ENCODE results near the gene TNNT1.

TNNT1 gene

GRCh38 chr19:55149078-55150003 is at the start of gene TNNT1:
TNNT1 (minus strand) TSS chr19:55149206; CDS start chr19:55147157, 2,049 bp downstream.
- Histone ChIP-seq H3K27me3 (ENCODE audit: control insufficient read depth in 5 of 5, insufficient read depth in 4 of 5, low read length in 5 of 5) (peaks cover 20 to 52% (median 44%) of the 10 kb centered on the region in 5 donors), H3K27ac (ENCODE audit: low read depth, low read length) (no peak within 1 kb of the TSS), H3K4me1 (ENCODE audit: control insufficient read depth in 5 of 5, insufficient read depth in 5 of 5, low read length in 5 of 5) (peaks cover 0 to 8% (median 0%) of the 10 kb centered on the region in 5 donors), H3K9ac (ENCODE audit: low read length in 5 of 5) (no peak within 1 kb of the TSS), H3K9me3 (ENCODE audit: control insufficient read depth in 5 of 5, low read length in 5 of 5) (peaks cover 0 to 5% (median 0%) of the 10 kb centered on the region in 5 donors), H3K36me3 (ENCODE audit: control insufficient read depth in 5 of 5, insufficient read depth in 5 of 5, low read length in 5 of 5) (no peaks in the 10 kb centered on the region), H3K4me3 (ENCODE audit: low read depth in 1 of 5, low read length in 5 of 5) (no peak within 1 kb of the TSS)

DNA sequence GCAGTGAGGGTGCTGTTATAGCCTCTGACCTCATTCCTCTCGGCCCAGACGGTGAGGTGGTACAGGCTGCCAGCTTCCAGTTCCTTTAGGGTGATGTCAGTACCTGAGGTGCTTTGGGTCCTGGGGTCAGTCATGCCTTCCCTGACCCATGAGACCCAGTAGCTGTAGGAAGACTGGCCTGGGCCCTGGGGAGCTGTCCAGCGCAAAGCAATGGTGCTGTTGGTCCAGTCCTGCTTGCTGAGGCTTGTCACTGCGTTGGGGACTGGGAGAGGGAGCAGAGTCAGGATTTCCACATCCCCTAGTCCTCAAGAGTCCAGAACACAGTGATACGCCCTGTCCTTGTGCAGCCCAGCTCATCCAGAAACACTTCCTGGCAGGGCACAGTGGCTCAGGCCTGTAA is 49.6 kb upstream of the TNNT1 start:
- H3K36me3 ChIP-seq (ENCODE audit: control insufficient read depth in 5 of 5, insufficient read depth in 5 of 5, low read length in 5 of 5) = no peaks in the 10 kb centered on the region
- no peak overlapping the region for H3K9ac ChIP-seq (ENCODE audit: low read length in 5 of 5)
- no peak overlapping the region for H3K4me3 ChIP-seq (ENCODE audit: low read depth in 1 of 5, low read length in 5 of 5)
- H3K27me3 ChIP-seq (ENCODE audit: control insufficient read depth in 5 of 5, insufficient read depth in 4 of 5, low read length in 5 of 5) = peaks cover 0 to 13% (median 10%) of the 10 kb centered on the region in 5 donors
- H3K4me1 ChIP-seq (ENCODE audit: control insufficient read depth in 5 of 5, insufficient read depth in 5 of 5, low read length in 5 of 5) = peaks cover 0 to 2% (median 0%) of the 10 kb centered on the region in 5 donors
- no peak overlapping the region for H3K27ac ChIP-seq (ENCODE audit: low read depth, low read length)
- no peaks in the 10 kb centered on the region for H3K9me3 ChIP-seq (ENCODE audit: control insufficient read depth in 5 of 5, low read length in 5 of 5)

- H3K27me3 ChIP-seq (ENCODE audit: control insufficient read depth in 5 of 5, insufficient read depth in 4 of 5, low read length in 5 of 5) = peaks cover 0 to 16% (median 9%) of the 10 kb centered on the region in 5 donors
- peaks cover 0 to 2% (median 0%) of the 10 kb centered on the region in 5 donors for H3K4me1 ChIP-seq (ENCODE audit: control insufficient read depth in 5 of 5, insufficient read depth in 5 of 5, low read length in 5 of 5)
- H3K36me3 ChIP-seq (ENCODE audit: control insufficient read depth in 5 of 5, insufficient read depth in 5 of 5, low read length in 5 of 5) = no peaks in the 10 kb centered on the region
- H3K4me3 ChIP-seq (ENCODE audit: low read depth in 1 of 5, low read length in 5 of 5) = no peak overlapping the region
- no peak overlapping the region for H3K9ac ChIP-seq (ENCODE audit: low read length in 5 of 5)
- H3K27ac ChIP-seq (ENCODE audit: low read depth, low read length) = no peak overlapping the region
- H3K9me3 ChIP-seq (ENCODE audit: control insufficient read depth in 5 of 5, low read length in 5 of 5) = no peaks in the 10 kb centered on the region
These were observed 48.5 kb upstream of the TNNT1 start for GRCh38 chr19:55197528-55197927.

DNA sequence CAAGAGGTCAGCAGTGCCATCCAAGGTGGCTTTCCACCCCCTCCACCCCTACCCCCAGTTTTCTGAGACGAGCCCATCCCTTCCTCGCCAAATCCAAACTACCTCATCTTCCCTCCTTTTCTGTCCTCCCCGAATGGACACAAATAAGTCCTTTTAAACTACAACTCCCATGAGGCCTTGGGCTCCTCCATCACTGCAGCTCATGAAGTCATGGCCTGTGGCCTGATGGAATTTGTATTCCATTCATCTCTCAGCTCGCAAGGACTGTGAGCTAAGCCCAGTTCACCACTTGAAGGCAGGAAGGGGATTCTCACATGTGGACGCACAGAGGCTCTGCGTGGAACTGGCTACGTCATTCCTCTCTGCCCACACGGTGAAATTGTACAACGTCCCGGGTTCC is 47.8 kb upstream of the TNNT1 start:
- Histone ChIP-seq H3K9me3 (ENCODE audit: control insufficient read depth in 5 of 5, low read length in 5 of 5) (no peaks in the 10 kb centered on the region), H3K9ac (ENCODE audit: low read length in 5 of 5) (no peak overlapping the region), H3K27ac (ENCODE audit: low read depth, low read length) (no peak overlapping the region), H3K4me1 (ENCODE audit: control insufficient read depth in 5 of 5, insufficient read depth in 5 of 5, low read length in 5 of 5) (peaks cover 0 to 2% (median 0%) of the 10 kb centered on the region in 5 donors), H3K36me3 (ENCODE audit: control insufficient read depth in 5 of 5, insufficient read depth in 5 of 5, low read length in 5 of 5) (no peaks in the 10 kb centered on the region), H3K4me3 (ENCODE audit: low read depth in 1 of 5, low read length in 5 of 5) (no peak overlapping the region), H3K27me3 (ENCODE audit: control insufficient read depth in 5 of 5, insufficient read depth in 4 of 5, low read length in 5 of 5) (peaks cover 0 to 16% (median 9%) of the 10 kb centered on the region in 5 donors)

DNA sequence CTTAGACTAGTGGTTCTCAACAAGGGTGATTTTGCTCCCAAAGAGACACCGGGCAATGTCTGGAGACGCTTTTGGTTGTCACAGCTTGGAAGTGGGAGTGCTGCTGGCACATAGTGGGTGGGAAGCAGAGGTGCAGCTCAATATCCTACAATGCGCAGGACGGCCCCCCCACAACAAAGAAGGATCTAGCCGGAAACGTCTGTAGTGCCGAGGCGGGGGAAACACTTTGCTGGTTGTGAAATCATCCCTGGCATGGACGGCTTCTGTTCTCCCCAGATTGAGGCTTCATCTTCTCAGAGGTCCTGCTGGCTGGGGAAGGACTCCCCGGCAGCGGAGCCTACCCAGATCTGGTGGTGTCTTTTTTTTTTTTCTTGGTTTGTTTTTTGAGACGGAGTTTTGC is 44.5 kb upstream of the TNNT1 start:
- no peaks in the 10 kb centered on the region for H3K9me3 ChIP-seq (ENCODE audit: control insufficient read depth in 5 of 5, low read length in 5 of 5)
- no peak overlapping the region for H3K9ac ChIP-seq (ENCODE audit: low read length in 5 of 5)
- no peak overlapping the region for H3K4me3 ChIP-seq (ENCODE audit: low read depth in 1 of 5, low read length in 5 of 5)
- peaks cover 0 to 2% (median 0%) of the 10 kb centered on the region in 5 donors for H3K4me1 ChIP-seq (ENCODE audit: control insufficient read depth in 5 of 5, insufficient read depth in 5 of 5, low read length in 5 of 5)
- peaks cover 0 to 16% (median 4%) of the 10 kb centered on the region in 5 donors for H3K27me3 ChIP-seq (ENCODE audit: control insufficient read depth in 5 of 5, insufficient read depth in 4 of 5, low read length in 5 of 5)
- H3K27ac ChIP-seq (ENCODE audit: low read depth, low read length) = no peak overlapping the region
- H3K36me3 ChIP-seq (ENCODE audit: control insufficient read depth in 5 of 5, insufficient read depth in 5 of 5, low read length in 5 of 5) = no peaks in the 10 kb centered on the region

DNA sequence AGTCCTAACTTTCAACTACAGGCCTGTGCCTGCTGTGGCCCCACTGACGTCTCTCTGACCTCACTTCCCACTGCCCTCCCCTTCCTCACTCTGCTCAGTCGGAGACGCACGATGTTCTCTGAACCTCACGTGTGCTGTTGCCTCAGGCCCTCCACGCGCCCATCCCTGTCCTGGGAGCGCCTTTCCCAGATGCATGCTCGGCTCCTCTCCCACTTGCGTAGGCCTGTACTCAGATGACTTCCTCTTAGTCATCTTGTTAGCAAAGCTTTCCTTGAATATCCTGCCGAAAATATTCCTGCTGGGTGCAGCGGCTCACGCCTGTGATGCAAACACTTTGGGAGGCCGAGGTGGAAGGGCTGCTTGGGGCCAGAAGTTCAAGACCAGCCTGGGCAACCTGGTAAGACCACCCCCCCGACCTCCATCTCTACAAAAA is 40.4 kb upstream of the TNNT1 start:
- no peak overlapping the region for H3K4me3 ChIP-seq (ENCODE audit: low read depth in 1 of 5, low read length in 5 of 5)
- peaks cover 0 to 2% (median 0%) of the 10 kb centered on the region in 5 donors for H3K4me1 ChIP-seq (ENCODE audit: control insufficient read depth in 5 of 5, insufficient read depth in 5 of 5, low read length in 5 of 5)
- no peaks in the 10 kb centered on the region for H3K9me3 ChIP-seq (ENCODE audit: control insufficient read depth in 5 of 5, low read length in 5 of 5)
- no peaks in the 10 kb centered on the region for H3K36me3 ChIP-seq (ENCODE audit: control insufficient read depth in 5 of 5, insufficient read depth in 5 of 5, low read length in 5 of 5)
- H3K27me3 ChIP-seq (ENCODE audit: control insufficient read depth in 5 of 5, insufficient read depth in 4 of 5, low read length in 5 of 5) = peaks cover 4 to 17% (median 12%) of the 10 kb centered on the region in 5 donors
- no peak overlapping the region for H3K27ac ChIP-seq (ENCODE audit: low read depth, low read length)
- no peak overlapping the region for H3K9ac ChIP-seq (ENCODE audit: low read length in 5 of 5)

- Histone ChIP-seq H3K9me3 (ENCODE audit: control insufficient read depth in 5 of 5, low read length in 5 of 5) (no peaks in the 10 kb centered on the region), H3K27ac (ENCODE audit: low read depth, low read length) (no peak overlapping the region), H3K4me1 (ENCODE audit: control insufficient read depth in 5 of 5, insufficient read depth in 5 of 5, low read length in 5 of 5) (peaks cover 0 to 2% (median 0%) of the 10 kb centered on the region in 5 donors), H3K9ac (ENCODE audit: low read length in 5 of 5) (no peak overlapping the region), H3K36me3 (ENCODE audit: control insufficient read depth in 5 of 5, insufficient read depth in 5 of 5, low read length in 5 of 5) (no peaks in the 10 kb centered on the region), H3K4me3 (ENCODE audit: low read depth in 1 of 5, low read length in 5 of 5) (no peak overlapping the region), H3K27me3 (ENCODE audit: control insufficient read depth in 5 of 5, insufficient read depth in 4 of 5, low read length in 5 of 5) (peaks cover 4 to 14% (median 10%) of the 10 kb centered on the region in 5 donors)
These were observed 39.6 kb upstream of the TNNT1 start for GRCh38 chr19:55188625-55189024.

- Histone ChIP-seq H3K27me3 (ENCODE audit: control insufficient read depth in 5 of 5, insufficient read depth in 4 of 5, low read length in 5 of 5) (peaks cover 3 to 24% (median 18%) of the 10 kb centered on the region in 5 donors), H3K9ac (ENCODE audit: low read length in 5 of 5) (no peak overlapping the region), H3K4me3 (ENCODE audit: low read depth in 1 of 5, low read length in 5 of 5) (no peak overlapping the region), H3K9me3 (ENCODE audit: control insufficient read depth in 5 of 5, low read length in 5 of 5) (no peaks in the 10 kb centered on the region), H3K36me3 (ENCODE audit: control insufficient read depth in 5 of 5, insufficient read depth in 5 of 5, low read length in 5 of 5) (no peaks in the 10 kb centered on the region), H3K4me1 (ENCODE audit: control insufficient read depth in 5 of 5, insufficient read depth in 5 of 5, low read length in 5 of 5) (peaks cover 0 to 2% (median 0%) of the 10 kb centered on the region in 5 donors), H3K27ac (ENCODE audit: low read depth, low read length) (no peak overlapping the region)
These were observed 37.1 kb upstream of the TNNT1 start for GRCh38 chr19:55186080-55186479.

DNA sequence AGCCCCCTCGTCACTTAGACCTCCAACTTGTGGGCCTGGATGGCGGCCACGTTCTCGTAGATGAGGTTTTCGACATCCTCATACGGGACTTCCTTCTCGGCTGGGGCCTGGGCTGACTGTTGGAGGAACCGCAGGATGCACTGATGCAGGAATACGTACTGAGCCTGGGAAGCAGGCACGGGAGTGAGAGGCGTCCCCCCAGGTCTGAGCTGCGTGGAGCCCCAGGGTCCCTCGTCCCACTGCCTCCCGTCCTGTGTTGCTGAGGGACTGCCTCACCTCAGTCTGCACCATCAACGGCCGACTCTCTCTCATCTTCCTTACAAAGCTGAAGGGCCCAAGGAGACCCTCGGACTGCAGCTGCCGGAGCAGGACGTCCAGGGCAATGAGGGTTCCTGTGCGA is 32.7 kb upstream of the TNNT1 start:
- Histone ChIP-seq H3K9me3 (ENCODE audit: control insufficient read depth in 5 of 5, low read length in 5 of 5) (no peaks in the 10 kb centered on the region), H3K27me3 (ENCODE audit: control insufficient read depth in 5 of 5, insufficient read depth in 4 of 5, low read length in 5 of 5) (peaks cover 27 to 65% (median 55%) of the 10 kb centered on the region in 5 donors), H3K9ac (ENCODE audit: low read length in 5 of 5) (no peak overlapping the region), H3K27ac (ENCODE audit: low read depth, low read length) (no peak overlapping the region), H3K36me3 (ENCODE audit: control insufficient read depth in 5 of 5, insufficient read depth in 5 of 5, low read length in 5 of 5) (no peaks in the 10 kb centered on the region), H3K4me3 (ENCODE audit: low read depth in 1 of 5, low read length in 5 of 5) (no peak overlapping the region), H3K4me1 (ENCODE audit: control insufficient read depth in 5 of 5, insufficient read depth in 5 of 5, low read length in 5 of 5) (peaks cover 0 to 11% (median 10%) of the 10 kb centered on the region in 5 donors)
